IPS-18c (cell line): ENCODE data around the gene ETV4.
"Not testable (repeated sequence)": the region's sequence is repeated elsewhere in the genome, so short reads cannot be mapped to it uniquely, and the experiment has no call there.

Source experiments
- H3K4me3 ChIP-seq: 2 replicates; pipeline ENCODE4 v1.7.0; 2013; ENCODE audit warnings: low read depth, mild to moderate bottlenecking, low read length, moderate library complexity; ENCODE audit not compliant: insufficient read depth
- H3K9me3 ChIP-seq: one replicate; pipeline ENCODE4 v1.6.1; 2013; ENCODE audit warnings: mild to moderate bottlenecking, low read length, moderate library complexity; ENCODE audit not compliant: control insufficient read depth, insufficient read depth

ETV4 gene

GRCh38 chr17:43531082-43531378, 15.1 kb downstream of the ETV4 start:
- Histone ChIP-seq H3K4me3 (no peak overlapping the region), H3K9me3 (no peaks in the 10 kb centered on the region)

- Histone ChIP-seq H3K9me3 (no peaks in the 10 kb centered on the region), H3K4me3 (peak overlapping the region; percentile 38)
Observed at GRCh38 chr17:43530288-43531081, 15.7 kb downstream of the ETV4 start.

- Histone ChIP-seq H3K4me3 (peak overlapping the region; percentile 38; the same call in 1 of the 2 replicates), H3K9me3 (no peaks in the 10 kb centered on the region)
Observed at GRCh38 chr17:43529947-43530287, 16.2 kb downstream of the ETV4 start.

- H3K4me3 ChIP-seq: no peak overlapping the region; the same call in 1 of the 2 replicates
- H3K9me3 ChIP-seq: no peaks in the 10 kb centered on the region
Observed at GRCh38 chr17:43528988-43529814, 16.9 kb downstream of the ETV4 start.

GRCh38 chr17:43528319-43528987, 17.7 kb downstream of the ETV4 start:
- no peak overlapping the region for H3K4me3 ChIP-seq
- H3K9me3 ChIP-seq: no peaks in the 10 kb centered on the region

GRCh38 chr17:43526886-43527648, 19.1 kb downstream of the ETV4 start:
- H3K9me3 ChIP-seq: no peaks in the 10 kb centered on the region
- no peak overlapping the region for H3K4me3 ChIP-seq

- H3K9me3 ChIP-seq: no peaks in the 10 kb centered on the region
- no peak overlapping the region for H3K4me3 ChIP-seq
Observed at GRCh38 chr17:43524945-43525575, 21.1 kb downstream of the ETV4 start.

- Histone ChIP-seq H3K4me3 (no peak overlapping the region), H3K9me3 (no peaks in the 10 kb centered on the region)
Observed at GRCh38 chr17:43521389-43521788, 24.8 kb downstream of the ETV4 start.

- Histone ChIP-seq H3K9me3 (no peaks in the 10 kb centered on the region), H3K4me3 (no peak overlapping the region)
Observed at GRCh38 chr17:43517615-43518386, 28.3 kb downstream of the ETV4 start.

GRCh38 chr17:43517161-43517560, 29.0 kb downstream of the ETV4 start:
- Histone ChIP-seq H3K9me3 (no peaks in the 10 kb centered on the region), H3K4me3 (no peak overlapping the region)

- Histone ChIP-seq H3K4me3 (no peak overlapping the region), H3K9me3 (no peaks in the 10 kb centered on the region)
Observed at GRCh38 chr17:43515656-43516055, 30.5 kb downstream of the ETV4 start.

GRCh38 chr17:43511199-43511598, 34.9 kb downstream of the ETV4 start:
- not testable (repeated sequence) for H3K9me3 ChIP-seq, H3K4me3 ChIP-seq

GRCh38 chr17:43509440-43509839, 36.7 kb downstream of the ETV4 start:
- H3K4me3 ChIP-seq, H3K9me3 ChIP-seq: not testable (repeated sequence)

- no peak overlapping the region for H3K4me3 ChIP-seq
- H3K9me3 ChIP-seq: no peaks in the 10 kb centered on the region
Observed at GRCh38 chr17:43490621-43491020, 55.5 kb downstream of the ETV4 start.

GRCh38 chr17:43483674-43484551, 62.2 kb downstream of the ETV4 start, which contains the start of gene DHX8:
DHX8 (plus strand) TSS chr17:43483975; CDS start chr17:43484038, 63 bp downstream.
- H3K4me3 ChIP-seq: peak within 1 kb of the TSS; percentile 81
- no peaks in the 10 kb centered on the region for H3K9me3 ChIP-seq
